Caco-2 (cell line): Measurements from ENCODE around the gene RAB10. TPM values are rescaled to one million over a fixed set of nuclear protein-coding genes. Genes with fewer than 3 reads are reported as not detected.

Experiments used
- BruUV-seq: library from RNA; stranded (reverse); fragments of 400-500 nt; replicated peaks from 2 replicates; lab custom pipeline; 2021; lab: Mats Ljungman, UMichigan
- CTCF ChIA-PET: fragments of 300-600 bp; sonication (Branson Sonifier 250); formaldehyde crosslinking; loops from one replicate; lab custom pipeline; 2022; ENCODE audit warnings: antibody characterized with exemption; lab: Charles Lee
- POLR2A ChIA-PET: fragments of 300-600 bp; sonication (Branson Sonifier 250); formaldehyde crosslinking; loops from one replicate; lab custom pipeline; 2022; ENCODE audit warnings: antibody characterized with exemption; lab: Charles Lee
- DNase-seq, 2 experiments: peaks; one replicate each; pipeline versions ENCODE4 v3.0.0 to v3.0.0-alpha.2; 2020 to 2022
- H3K27me3 ChIP-seq: replicated peaks from 2 replicates; pipeline ENCODE4 v1.6.0; 2011; ENCODE audit warnings: low read length; ENCODE audit not compliant: control insufficient read depth, insufficient read depth
- H3K36me3 ChIP-seq: 2 replicates; pipeline ENCODE4 v1.5.1; 2011; ENCODE audit warnings: low read length; ENCODE audit not compliant: control insufficient read depth, insufficient read depth
- H3K4me1 ChIP-seq: fragments of 250-450 bp; sonication (Bioruptor Pico); 2 replicates; pipeline ENCODE4 v1.5.1; 2020; ENCODE audit warnings: mild to moderate bottlenecking
- H3K4me3 ChIP-seq: 2 replicates; pipeline ENCODE4 v1.5.1; 2011; ENCODE audit warnings: low read depth, mild to moderate bottlenecking, control low read depth, low read length
- H3K9me3 ChIP-seq: fragments of 250-450 bp; sonication (Bioruptor Pico); 2 replicates; pipeline ENCODE4 v1.5.1; 2020; ENCODE audit warnings: mild to moderate bottlenecking, moderate library complexity
- H3K27ac Mint-ChIP-seq: one replicate; pipeline ENCODE4 v1.8.0; 2022; ENCODE audit warnings: mixed read lengths; ENCODE audit not compliant: unreplicated experiment
- H3K27me3 Mint-ChIP-seq: one replicate; pipeline ENCODE4 v1.8.0; 2022; ENCODE audit warnings: mixed read lengths; ENCODE audit not compliant: insufficient read depth, unreplicated experiment
- H3K36me3 Mint-ChIP-seq: one replicate; pipeline ENCODE4 v1.8.0; 2022; ENCODE audit warnings: mild to moderate bottlenecking, mixed read lengths; ENCODE audit not compliant: insufficient read depth, unreplicated experiment
- H3K4me1 Mint-ChIP-seq: one replicate; pipeline ENCODE4 v1.8.0; 2022; ENCODE audit warnings: low read depth, mixed read lengths; ENCODE audit not compliant: unreplicated experiment
- H3K4me3 Mint-ChIP-seq: one replicate; pipeline ENCODE4 v1.8.0; 2022; ENCODE audit warnings: mild to moderate bottlenecking, moderate library complexity, mixed read lengths; ENCODE audit not compliant: unreplicated experiment
- H3K9me3 Mint-ChIP-seq: one replicate; pipeline ENCODE4 v1.8.0; 2022; ENCODE audit warnings: mixed read lengths; ENCODE audit not compliant: unreplicated experiment
- CTCF ChIP-seq, 2 experiments: fragments of 200-600 bp in 1 of 2; IDR thresholded peaks; 1 replicate in 1 of 2; 2 replicates in 1 of 2; pipeline versions ENCODE4 v1.5.1 to v1.8.0; 2011 to 2022; ENCODE audit warnings: antibody characterized with exemption in 1 of 2, control low read depth in 1 of 2, inconsistent platforms in 1 of 2, low read depth in 1 of 2, low read length in 1 of 2, mild to moderate bottlenecking in 1 of 2, moderate library complexity in 1 of 2; ENCODE audit not compliant: insufficient read depth in 1 of 2, severe bottlenecking in 1 of 2, unreplicated experiment in 1 of 2
- intact Hi-C: fragments of 100-400 bp; cut with micrococcal nuclease; formaldehyde crosslinking; loops from one replicate; pipeline ENCODE4 v1.10.0; 2022; ENCODE audit not compliant: unreplicated experiment
- total RNA-seq: library from RNA; stranded (reverse); gene quantifications from 2 replicates; pipeline ENCODE4 v1.2.3, GENCODE V29; 2022

The RAB10 gene
- total RNA-seq, 1 experiment from 2014 or later: 213 TPM

- no peaks in the 10 kb centered on the region for H3K9me3 Mint-ChIP-seq
- BruUV-seq: no TSS peak
These were observed 61.9 kb downstream of the RAB10 start for GRCh38 chr2:26095758-26096157.

GRCh38 chr2:26099933-26100332, 66.0 kb downstream of the RAB10 start:
- DNase-seq: no peak
- ChIA-PET CTCF (no interaction called here), POLR2A (no interaction called here)
- peaks cover 5% of the 10 kb centered on the region for H3K4me1 Mint-ChIP-seq
- H3K36me3 Mint-ChIP-seq: peaks cover 77% of the 10 kb centered on the region
- H3K27me3 ChIP-seq: no peaks in the 10 kb centered on the region
- no peak overlapping the region for H3K4me3 ChIP-seq
- no peak overlapping the region for H3K4me3 Mint-ChIP-seq
- peak overlapping the region; percentile 16 for H3K27ac Mint-ChIP-seq
- intact Hi-C loops: no loop called here
- no peaks in the 10 kb centered on the region; the same call in 1 of the 2 replicates for H3K36me3 ChIP-seq
- 0 out of 2 replicates have a peak, but pooled peaks cover 6% of the 10 kb centered on the region for H3K9me3 ChIP-seq
- no peak for TF ChIP-seq CTCF (IDR thresholded peaks at IDR 0.05; ENCODE audit: insufficient read depth in 1 of 2, low read depth in 1 of 2, low read length in 1 of 2, severe bottlenecking in 1 of 2, unreplicated experiment in 1 of 2)
- no peaks in the 10 kb centered on the region for H3K27me3 Mint-ChIP-seq
- no TSS peak for BruUV-seq
- no peaks in the 10 kb centered on the region for H3K9me3 Mint-ChIP-seq
- H3K4me1 ChIP-seq: peaks cover 8% of the 10 kb centered on the region

More at GRCh38 chr2:26095758-26096157, 61.9 kb downstream of the RAB10 start:
- no peak for TF ChIP-seq CTCF (IDR thresholded peaks at IDR 0.05; ENCODE audit: insufficient read depth in 1 of 2, low read depth in 1 of 2, low read length in 1 of 2, severe bottlenecking in 1 of 2, unreplicated experiment in 1 of 2)
- POLR2A ChIA-PET: no interaction called here
- CTCF ChIA-PET: interaction anchor here (1.1 kb wide), 1 partner anchor 104 kb away, joined by 3 read pairs; no protein-coding TSS in a partner anchor
- no peak overlapping the region for H3K27ac Mint-ChIP-seq
- Histone ChIP-seq H3K36me3 (no peaks in the 10 kb centered on the region; the same call in 1 of the 2 replicates), H3K9me3 (no peaks in the 10 kb centered on the region), H3K4me3 (no peak overlapping the region), H3K27me3 (no peaks in the 10 kb centered on the region), H3K4me1 (peaks cover 8% of the 10 kb centered on the region)
- peaks cover 66% of the 10 kb centered on the region for H3K36me3 Mint-ChIP-seq
- DNase-seq: no peak
- H3K27me3 Mint-ChIP-seq: no peaks in the 10 kb centered on the region
- H3K4me3 Mint-ChIP-seq: no peak overlapping the region
- intact Hi-C loops: no loop called here
- H3K4me1 Mint-ChIP-seq: peaks cover 12% of the 10 kb centered on the region

GRCh38 chr2:26100384-26100783, 66.5 kb downstream of the RAB10 start:
- Mint-ChIP-seq H3K4me1 (peaks cover 5% of the 10 kb centered on the region), H3K36me3 (peaks cover 77% of the 10 kb centered on the region), H3K27me3 (no peaks in the 10 kb centered on the region), H3K27ac (no peak overlapping the region), H3K4me3 (no peak overlapping the region), H3K9me3 (no peaks in the 10 kb centered on the region)
- H3K4me1 ChIP-seq: peaks cover 8% of the 10 kb centered on the region
- no peak overlapping the region for H3K4me3 ChIP-seq
- 0 out of 2 replicates have a peak, but pooled peaks cover 6% of the 10 kb centered on the region for H3K9me3 ChIP-seq
- ChIA-PET CTCF (no interaction called here), POLR2A (no interaction called here)
- H3K27me3 ChIP-seq: no peaks in the 10 kb centered on the region
- BruUV-seq: no TSS peak
- TF ChIP-seq CTCF (IDR thresholded peaks at IDR 0.05; ENCODE audit: insufficient read depth in 1 of 2, low read depth in 1 of 2, low read length in 1 of 2, severe bottlenecking in 1 of 2, unreplicated experiment in 1 of 2): no peak
- H3K36me3 ChIP-seq: no peaks in the 10 kb centered on the region; the same call in 1 of the 2 replicates
- no peak for DNase-seq
- intact Hi-C loops: no loop called here
